Omental fat pad (tissue), 4 donors: ENCODE results near the gene RHD. TPM values are rescaled to one million over a fixed set of nuclear protein-coding genes. Genes with fewer than 3 reads are reported as not detected.
"Not testable (repeated sequence)": the region's sequence is repeated elsewhere in the genome, so short reads cannot be mapped to it uniquely, and the experiment has no call there.

Experiments used
- ATAC-seq: fragments of 150-250 bp; one replicate; pipeline ENCODE4 v1.9.1; 2016; ENCODE audit warnings: mild to moderate bottlenecking, moderate library complexity; ENCODE audit not compliant: low FRiP score
- DNase-seq: peaks from one replicate; pipeline ENCODE4 v3.0.0-alpha.2; 2019; ENCODE audit warnings: low spot score
- total RNA-seq, 4 donors: library from RNA; depleted of rRNA; stranded (reverse); fragments of >200 nt; gene quantifications; one replicate each; pipeline ENCODE4 v1.1.0, GENCODE V29; 2016
- TF ChIP-seq, protein P1 (sequence below), 3 donors: fragments of 450-650 bp; IDR thresholded peaks; one replicate each; pipeline ENCODE4 v1.5.1; 2016 to 2017; ENCODE audit warnings: antibody characterized with exemption in 3 of 3, mild to moderate bottlenecking in 3 of 3, moderate library complexity in 2 of 3

The RHD gene
- total RNA-seq, 4 donors from 2014 or later, result not detected

DNA sequence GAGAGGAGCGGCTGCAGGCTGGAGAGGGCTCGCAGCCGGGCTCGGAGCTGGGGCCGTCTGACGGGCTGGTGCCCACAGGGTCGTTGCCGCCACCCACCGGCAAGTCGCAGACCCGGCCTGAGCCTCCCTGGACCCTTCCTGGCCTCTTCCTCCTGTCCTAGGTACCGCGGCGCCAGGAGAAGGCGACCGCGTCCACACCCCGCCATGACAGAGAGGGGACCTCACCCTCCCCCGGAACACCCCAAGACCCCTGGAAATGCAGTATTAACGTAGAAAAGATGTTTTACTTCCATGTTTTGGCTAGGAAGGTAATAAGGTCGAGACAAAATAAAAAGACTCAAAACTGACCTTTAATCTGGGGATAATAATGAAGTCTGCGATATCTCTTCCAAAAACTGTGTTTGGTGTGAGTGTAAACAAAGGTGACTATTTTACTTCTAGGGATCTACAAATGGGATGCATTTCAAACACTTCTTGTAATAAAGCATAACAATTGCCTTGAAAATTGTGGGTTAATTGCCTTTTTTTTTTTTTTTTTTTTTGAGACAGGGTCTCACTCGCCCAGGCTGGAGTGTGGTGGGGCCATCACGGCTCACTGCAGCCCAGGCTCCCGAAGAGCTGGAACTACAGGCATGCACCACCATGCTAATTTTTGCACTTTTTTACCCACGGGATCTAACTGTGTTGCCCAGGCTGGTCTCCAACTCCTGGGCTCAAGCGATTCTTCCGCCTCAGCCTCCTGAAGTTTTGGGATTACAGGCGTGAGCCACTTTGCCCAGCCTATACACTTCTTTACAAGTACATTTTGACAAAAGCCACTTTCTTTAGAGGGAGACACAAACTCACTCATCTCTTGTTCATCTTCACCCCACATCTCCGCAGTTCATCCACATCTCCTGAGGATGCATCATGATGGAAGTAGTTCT lies 24.2 kb upstream of the RHD start:
- no peak for DNase-seq
- TF ChIP-seq, protein P1, sequence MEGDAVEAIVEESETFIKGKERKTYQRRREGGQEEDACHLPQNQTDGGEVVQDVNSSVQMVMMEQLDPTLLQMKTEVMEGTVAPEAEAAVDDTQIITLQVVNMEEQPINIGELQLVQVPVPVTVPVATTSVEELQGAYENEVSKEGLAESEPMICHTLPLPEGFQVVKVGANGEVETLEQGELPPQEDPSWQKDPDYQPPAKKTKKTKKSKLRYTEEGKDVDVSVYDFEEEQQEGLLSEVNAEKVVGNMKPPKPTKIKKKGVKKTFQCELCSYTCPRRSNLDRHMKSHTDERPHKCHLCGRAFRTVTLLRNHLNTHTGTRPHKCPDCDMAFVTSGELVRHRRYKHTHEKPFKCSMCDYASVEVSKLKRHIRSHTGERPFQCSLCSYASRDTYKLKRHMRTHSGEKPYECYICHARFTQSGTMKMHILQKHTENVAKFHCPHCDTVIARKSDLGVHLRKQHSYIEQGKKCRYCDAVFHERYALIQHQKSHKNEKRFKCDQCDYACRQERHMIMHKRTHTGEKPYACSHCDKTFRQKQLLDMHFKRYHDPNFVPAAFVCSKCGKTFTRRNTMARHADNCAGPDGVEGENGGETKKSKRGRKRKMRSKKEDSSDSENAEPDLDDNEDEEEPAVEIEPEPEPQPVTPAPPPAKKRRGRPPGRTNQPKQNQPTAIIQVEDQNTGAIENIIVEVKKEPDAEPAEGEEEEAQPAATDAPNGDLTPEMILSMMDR (IDR thresholded peaks at IDR 0.05), result no peak
- ATAC-seq, result no peak

GRCh38 chr1:25253911-25254310 lies 18.4 kb upstream of the RHD start:
- peak; percentile 22 for ATAC-seq
- DNase-seq, result no peak
- TF ChIP-seq, protein P1 (IDR thresholded peaks at IDR 0.05), result no peak

- TF ChIP-seq, protein P1 (IDR thresholded peaks at IDR 0.05), result no peak
- no peak for ATAC-seq
- no peak for DNase-seq
These were observed 16.4 kb upstream of the RHD start for GRCh38 chr1:25255706-25256577.

GRCh38 chr1:25256578-25256965 lies 15.7 kb upstream of the RHD start:
- TF ChIP-seq, protein P1 (IDR thresholded peaks at IDR 0.05), result no peak
- ATAC-seq, result no peak
- no peak for DNase-seq

DNA sequence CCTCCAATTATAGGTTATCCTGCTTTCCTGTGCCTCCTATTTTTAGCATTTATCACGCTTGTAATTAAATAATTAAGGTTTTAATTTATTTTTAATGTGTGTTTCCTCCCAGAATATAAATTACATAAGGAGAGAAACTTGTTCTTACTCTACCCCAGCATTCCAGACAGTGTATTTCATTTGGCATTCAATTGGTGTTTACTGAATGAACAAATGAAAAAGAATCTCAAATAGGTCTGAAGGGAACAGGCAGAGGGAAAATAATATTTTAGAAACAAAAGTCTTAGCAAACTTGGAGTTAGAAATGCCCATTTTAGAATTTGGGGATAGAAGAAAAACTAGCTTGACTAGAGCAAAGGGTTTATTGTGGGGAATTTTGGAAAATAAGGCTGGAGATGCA lies 15.1 kb upstream of the RHD start:
- ATAC-seq, result no peak
- no peak for DNase-seq
- TF ChIP-seq, protein P1 (IDR thresholded peaks at IDR 0.05), result no peak

DNA sequence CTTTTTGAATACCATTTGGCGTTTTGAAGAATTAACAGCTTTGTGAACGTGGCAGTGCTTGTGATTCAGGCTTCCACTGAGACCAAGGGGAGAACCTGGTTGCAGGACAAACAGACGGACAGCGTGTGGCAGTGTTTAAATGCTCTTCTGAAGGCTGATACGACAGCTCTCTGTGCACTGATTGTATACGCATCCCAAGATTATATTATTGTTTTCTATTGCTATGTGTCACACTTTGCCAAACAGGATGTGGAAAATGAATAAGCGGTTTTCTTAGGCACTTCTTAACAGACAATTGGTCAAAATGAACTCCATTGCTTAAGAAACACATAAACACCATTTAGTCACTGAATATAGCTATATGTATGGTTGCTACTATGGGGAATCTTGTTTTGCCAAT lies 12.5 kb upstream of the RHD start:
- DNase-seq, ATAC-seq: not testable (repeated sequence)

GRCh38 chr1:25260336-25260735 lies 12.0 kb upstream of the RHD start:
- ATAC-seq, DNase-seq: not testable (repeated sequence)

DNA sequence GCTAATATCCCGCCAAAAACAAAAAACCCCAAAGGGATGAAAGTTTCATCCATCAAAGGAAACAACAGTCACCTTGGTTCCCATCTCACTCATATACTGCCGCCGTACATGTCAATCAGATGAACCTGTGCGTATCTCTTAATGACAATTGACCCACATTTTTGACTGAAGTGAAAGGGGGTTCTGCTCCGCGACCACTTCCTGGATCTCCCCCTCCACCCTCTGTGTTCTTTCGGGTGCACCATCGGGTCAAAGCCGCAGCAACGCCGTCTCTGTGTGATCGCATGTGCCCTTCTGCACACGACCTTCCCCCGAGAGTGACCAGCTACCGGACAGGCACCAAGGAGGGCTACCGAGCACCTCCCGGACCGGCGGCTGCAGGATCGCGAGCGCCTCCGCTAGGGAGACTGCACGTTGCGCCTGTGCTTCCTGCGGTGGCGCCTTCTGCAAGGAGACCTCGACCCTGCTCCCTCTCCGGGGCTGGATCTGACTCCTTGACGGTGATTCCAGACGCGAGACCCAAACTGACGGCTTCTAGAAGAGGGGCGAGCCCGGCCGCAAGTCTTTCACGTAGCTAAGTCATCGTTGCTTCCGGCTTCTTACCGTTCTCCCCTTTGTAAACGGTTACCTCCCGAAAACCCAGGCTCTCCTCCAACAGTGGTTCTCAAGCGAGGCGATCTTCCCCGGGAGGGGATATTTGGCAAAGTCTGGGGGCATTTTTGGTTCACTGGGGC lies 5.6 kb upstream of the RHD start:
- DNase-seq, result not testable (repeated sequence)
- peak; percentile 63 for ATAC-seq

DNA sequence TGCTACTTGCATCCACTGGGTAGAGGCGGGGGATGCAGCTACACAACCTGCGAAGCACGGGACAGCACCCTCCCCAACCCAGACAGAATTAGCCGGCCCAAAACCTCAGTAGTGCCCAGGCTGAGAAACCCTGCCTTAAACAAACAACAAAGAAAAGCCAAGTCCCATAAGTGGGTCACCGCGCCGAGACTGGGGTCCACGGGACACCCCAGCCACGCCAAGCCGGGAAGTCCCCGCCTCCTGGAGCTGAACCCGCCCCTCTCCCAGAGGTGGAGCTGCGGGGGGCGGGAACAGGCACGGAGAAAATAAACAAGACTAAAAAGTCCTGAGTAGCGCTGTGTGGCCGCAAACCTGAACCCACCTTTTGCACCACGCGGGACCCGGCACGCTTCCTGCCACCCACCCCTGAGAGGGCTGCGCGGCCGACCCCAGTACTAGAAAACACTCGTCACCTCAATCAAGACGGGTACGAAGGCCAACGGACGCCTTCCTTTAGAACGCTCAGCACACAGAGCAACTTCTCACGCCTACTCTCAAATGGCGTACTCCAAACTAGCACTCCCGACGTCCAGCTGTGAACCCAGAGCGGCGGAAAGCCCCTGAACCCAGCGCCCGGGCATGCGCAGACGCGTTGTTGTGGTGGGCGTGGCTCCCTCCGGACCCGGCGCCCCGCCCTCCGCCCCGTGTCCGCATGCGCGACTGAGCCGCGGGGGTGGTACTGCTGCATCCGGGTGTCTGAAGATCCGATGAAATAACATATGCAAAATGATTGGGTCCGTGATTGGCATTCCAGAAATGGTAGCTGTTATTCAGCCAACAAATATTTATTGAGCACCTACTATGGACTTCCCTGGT lies 4.8 kb upstream of the RHD start:
- ATAC-seq (peak; percentile 96), DNase-seq (peak; percentile 67)

DNA sequence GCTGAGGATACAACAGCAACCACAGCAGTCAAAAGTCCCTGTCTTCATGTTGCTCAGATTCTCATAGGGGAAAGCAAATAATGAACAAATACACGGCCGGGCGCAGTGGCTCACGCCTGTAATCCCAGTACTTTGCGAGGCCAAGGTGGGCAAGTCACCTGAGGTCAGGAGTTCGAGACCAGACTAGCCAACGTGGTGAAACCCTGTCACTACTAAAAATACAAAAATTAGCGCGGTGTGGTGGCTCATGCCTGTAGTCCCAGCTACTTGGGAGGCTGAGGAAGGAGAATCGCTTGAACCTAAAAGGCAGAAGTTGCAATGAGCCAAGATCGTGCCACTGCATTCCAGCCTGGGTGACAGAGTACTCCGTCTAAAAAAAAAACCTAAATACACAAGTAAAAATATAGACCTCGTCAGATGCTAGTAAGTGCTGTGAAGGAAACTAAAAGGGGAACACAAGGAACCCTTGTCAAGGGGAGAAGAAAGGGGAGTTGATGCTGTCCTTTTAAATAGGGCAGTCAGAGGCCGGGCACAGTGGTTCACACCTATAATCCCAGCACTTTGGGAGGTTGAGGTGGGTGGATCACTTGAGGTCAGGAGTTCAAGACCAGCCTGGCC lies 4.1 kb upstream of the RHD start:
- not testable (repeated sequence) for DNase-seq, ATAC-seq

DNA sequence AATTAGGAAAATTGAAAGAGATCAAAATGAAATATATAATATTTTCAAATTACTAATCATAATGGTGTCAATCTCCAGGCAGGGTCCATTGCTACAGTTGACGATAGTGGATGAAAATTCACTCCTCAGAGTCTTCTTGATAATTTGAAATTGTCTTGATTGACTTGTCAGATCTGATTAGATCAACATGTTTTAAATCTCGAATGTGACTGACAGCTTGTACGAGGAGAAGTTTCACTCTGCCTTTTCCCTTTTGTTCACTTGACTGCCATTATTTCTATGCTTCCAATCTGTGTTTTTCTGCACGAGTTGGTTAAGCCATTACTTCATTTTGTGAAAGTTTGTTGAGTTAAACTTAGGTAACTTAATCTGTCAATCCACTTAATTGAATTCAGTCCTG lies 3.3 kb downstream of the RHD start:
- DNase-seq, ATAC-seq: not testable (repeated sequence)
